PC-9 (cell line): ENCODE measurements around the gene HLCS. TPM values are rescaled to one million over a fixed set of nuclear protein-coding genes. Genes with fewer than 3 reads are reported as not detected.
A peak's percentile ranks its signal among the peaks of the same experiment; 100 is the strongest.

Source experiments
- BruUV-seq: library from RNA; stranded (reverse); fragments of 400-500 nt; replicated peaks from 2 replicates; lab custom pipeline; 2021; lab: Mats Ljungman, UMichigan
- CTCF ChIA-PET: fragments of 300-600 bp; sonication (Branson Sonifier 250); formaldehyde crosslinking; loops from one replicate; lab custom pipeline; 2022; ENCODE audit warnings: antibody characterized with exemption; lab: Charles Lee
- POLR2A ChIA-PET: fragments of 300-600 bp; sonication (Branson Sonifier 250); formaldehyde crosslinking; loops from one replicate; lab custom pipeline; 2022; ENCODE audit warnings: antibody characterized with exemption; ENCODE audit not compliant: unreplicated experiment; lab: Charles Lee
- DNase-seq, 2 experiments: peaks; one replicate each; pipeline versions ENCODE4 v3.0.0 to v3.0.0-alpha.2; 2015 to 2022; ENCODE audit warnings: mixed read lengths in 1 of 2
- H2AFZ ChIP-seq: fragments of 200-600 bp; sonication (generic); 2 replicates; pipeline ENCODE4 v1.8.1; 2017; ENCODE audit warnings: antibody characterized with exemption
- H3F3A ChIP-seq: fragments of 200-600 bp; sonication (generic); 2 replicates; pipeline ENCODE4 v1.8.1; 2017; ENCODE audit warnings: antibody characterized with exemption, mild to moderate bottlenecking, low read depth; ENCODE audit not compliant: insufficient read depth
- H3K27ac ChIP-seq: fragments of 200-600 bp; sonication (generic); 2 replicates; pipeline ENCODE4 v1.6.1; 2016; ENCODE audit warnings: mixed run types
- H3K27me3 ChIP-seq: fragments of 200-600 bp; sonication (generic); 2 replicates; pipeline ENCODE4 v1.6.1; 2016; ENCODE audit warnings: low read depth, mixed run types; ENCODE audit not compliant: insufficient read depth
- H3K36me3 ChIP-seq: fragments of 200-600 bp; sonication (generic); 2 replicates; pipeline ENCODE4 v1.6.1; 2016; ENCODE audit warnings: low read depth, mixed run types
- H3K4me1 ChIP-seq: fragments of 200-600 bp; sonication (generic); replicated peaks from 2 replicates; pipeline ENCODE4 v1.6.1; 2016; ENCODE audit warnings: mixed run types; ENCODE audit not compliant: insufficient read depth
- H3K4me2 ChIP-seq: fragments of 200-600 bp; sonication (generic); 2 replicates; pipeline ENCODE4 v1.6.1; 2017; ENCODE audit warnings: mixed run types
- H3K4me3 ChIP-seq: fragments of 200-600 bp; sonication (generic); 2 replicates; pipeline ENCODE4 v1.6.1; 2016; ENCODE audit warnings: mixed run types
- H3K79me2 ChIP-seq: fragments of 200-600 bp; sonication (generic); 2 replicates; pipeline ENCODE4 v1.6.1; 2017; ENCODE audit warnings: low read depth, mixed run types
- H3K9me2 ChIP-seq: fragments of 200-600 bp; sonication (generic); 2 replicates; pipeline ENCODE4 v1.8.1; 2017; ENCODE audit warnings: mild to moderate bottlenecking; ENCODE audit not compliant: insufficient read depth
- H3K9me3 ChIP-seq: fragments of 200-600 bp; sonication (generic); 2 replicates; pipeline ENCODE4 v1.8.1; 2016; ENCODE audit warnings: low read depth; ENCODE audit not compliant: insufficient read depth
- H4K20me1 ChIP-seq: fragments of 200-600 bp; sonication (generic); 2 replicates; pipeline ENCODE4 v1.8.1; 2017; ENCODE audit not compliant: insufficient read depth
- CTCF ChIP-seq: fragments of 200-600 bp; sonication (generic); conservative IDR thresholded peaks from 2 replicates; pipeline ENCODE4 v1.6.1; 2017; ENCODE audit warnings: mixed run types, antibody characterized with exemption, mild to moderate bottlenecking, moderate library complexity
- EZH2 ChIP-seq: fragments of 200-600 bp; sonication (generic); IDR thresholded peaks from 2 replicates; pipeline ENCODE4 v1.8.0; 2017; ENCODE audit warnings: antibody characterized with exemption, low read depth
- intact Hi-C: fragments of 100-400 bp; cut with micrococcal nuclease; formaldehyde crosslinking; loops from one replicate; pipeline ENCODE4 v1.10.0; 2022; ENCODE audit not compliant: unreplicated experiment
- total RNA-seq: library from RNA; stranded (reverse); gene quantifications from 2 replicates; pipeline ENCODE4 v1.2.3, GENCODE V29; 2021

Gene HLCS
- total RNA-seq, 1 experiment from 2014 or later = 21.6 TPM

- no peaks in the 10 kb centered on the region for H3K79me2 ChIP-seq
- H3K36me3 ChIP-seq = no peaks in the 10 kb centered on the region
- no peaks in the 10 kb centered on the region for H3K9me2 ChIP-seq
- H3K27me3 ChIP-seq = no peaks in the 10 kb centered on the region
- peak in 1 of 2 experiments; percentile 22 for DNase-seq
- 0 out of 2 replicates have a peak, but pooled peaks cover 3% of the 10 kb centered on the region for H3F3A ChIP-seq
- H4K20me1 ChIP-seq = no peaks in the 10 kb centered on the region; the same call in 1 of the 2 replicates
- no TSS peak for BruUV-seq
- no peaks in the 10 kb centered on the region for H3K4me1 ChIP-seq
- H2AFZ ChIP-seq = no peak overlapping the region
- H3K4me2 ChIP-seq = no peak overlapping the region
- H3K9me3 ChIP-seq = no peaks in the 10 kb centered on the region
- CTCF ChIA-PET = interaction anchor here (0.5 to 0.7 kb wide), 2 partner anchors 65 to 364 kb away, joined by 3 to 6 read pairs; no protein-coding TSS in a partner anchor
- H3K27ac ChIP-seq = no peak overlapping the region
- no peak overlapping the region for H3K4me3 ChIP-seq
- POLR2A ChIA-PET = no interaction called here
- intact Hi-C loops = loop anchor here (5.0 kb wide), 1 partner anchor 787 kb away; no protein-coding TSS in a partner anchor
- TF ChIP-seq EZH2 (no peak), CTCF (no peak)
These were observed 36.8 kb downstream of the HLCS start for GRCh38 chr21:36929622-36930021.

- no peaks in the 10 kb centered on the region for H3K4me1 ChIP-seq
- BruUV-seq = no TSS peak
- no peak overlapping the region for H2AFZ ChIP-seq
- no peaks in the 10 kb centered on the region for H3K9me2 ChIP-seq
- H3F3A ChIP-seq = 0 out of 2 replicates have a peak, but pooled peaks cover 3% of the 10 kb centered on the region
- H3K4me3 ChIP-seq = no peak overlapping the region
- intact Hi-C loops = loop anchor here (5.0 kb wide), 1 partner anchor 787 kb away; no protein-coding TSS in a partner anchor
- H3K27ac ChIP-seq = no peak overlapping the region
- DNase-seq = no peak
- no peak for TF ChIP-seq EZH2
- no peak for TF ChIP-seq CTCF
- H3K36me3 ChIP-seq = no peaks in the 10 kb centered on the region
- H4K20me1 ChIP-seq = no peaks in the 10 kb centered on the region; the same call in 1 of the 2 replicates
- ChIA-PET POLR2A (no interaction called here), CTCF (no interaction called here)
- no peaks in the 10 kb centered on the region for H3K27me3 ChIP-seq
- H3K79me2 ChIP-seq = no peaks in the 10 kb centered on the region
- no peaks in the 10 kb centered on the region for H3K9me3 ChIP-seq
- H3K4me2 ChIP-seq = no peak overlapping the region
These were observed 37.5 kb downstream of the HLCS start for GRCh38 chr21:36928960-36929359.

- no peaks in the 10 kb centered on the region for H3K27me3 ChIP-seq
- intact Hi-C loops = loop anchor here (1.0 to 5.0 kb wide), 4 partner anchors 297 to 785 kb away; no protein-coding TSS in a partner anchor
- H3K9me3 ChIP-seq = no peaks in the 10 kb centered on the region
- no peak overlapping the region for H3K4me2 ChIP-seq
- H3K27ac ChIP-seq = no peak overlapping the region
- H3K9me2 ChIP-seq = no peaks in the 10 kb centered on the region
- peak; percentile 43 to 66 for DNase-seq
- no peaks in the 10 kb centered on the region; the same call in 1 of the 2 replicates for H4K20me1 ChIP-seq
- BruUV-seq = no TSS peak
- CTCF ChIA-PET = no interaction called here
- peak; percentile 87 for TF ChIP-seq CTCF
- TF ChIP-seq EZH2 = no peak
- H3K36me3 ChIP-seq = no peaks in the 10 kb centered on the region
- H3K4me3 ChIP-seq = no peak overlapping the region
- POLR2A ChIA-PET = no interaction called here
- no peaks in the 10 kb centered on the region for H3K79me2 ChIP-seq
- H2AFZ ChIP-seq = no peak overlapping the region
- H3K4me1 ChIP-seq = no peaks in the 10 kb centered on the region
- H3F3A ChIP-seq = 0 out of 2 replicates have a peak, but pooled peaks cover 3% of the 10 kb centered on the region
These were observed 38.8 kb downstream of the HLCS start for GRCh38 chr21:36927719-36928117.
